Osteoblast (primary cell): ENCODE results near the gene DICER1. TPM values are rescaled to one million over a fixed set of nuclear protein-coding genes. Genes with fewer than 3 reads are reported as not detected.

Experiments
- DNase-seq: peaks from one replicate; pipeline ENCODE4 v3.0.0; 2011; ENCODE audit warnings: low spot score, mixed read lengths; ENCODE audit not compliant: insufficient read length; ENCODE audit errors: missing footprints
- H2AFZ ChIP-seq: 2 replicates; pipeline ENCODE4 v1.6.0; 2011; ENCODE audit warnings: mild to moderate bottlenecking, low read length
- H3K27ac ChIP-seq: 2 replicates; pipeline ENCODE4 v1.5.1; 2011; ENCODE audit warnings: mild to moderate bottlenecking, low read depth, low read length, moderate library complexity
- H3K27me3 ChIP-seq: 2 replicates; pipeline ENCODE4 v1.6.0; 2012; ENCODE audit warnings: mild to moderate bottlenecking, control low read depth, inconsistent platforms, low read length, moderate library complexity; ENCODE audit not compliant: insufficient read depth
- H3K36me3 ChIP-seq: 2 replicates; pipeline ENCODE4 v1.5.1; 2011; ENCODE audit warnings: mild to moderate bottlenecking, low read length, control low read depth, moderate library complexity; ENCODE audit not compliant: insufficient read depth
- H3K4me1 ChIP-seq: 2 replicates; pipeline ENCODE4 v1.5.1; 2011; ENCODE audit warnings: mild to moderate bottlenecking, low read length, control low read depth, moderate library complexity; ENCODE audit not compliant: insufficient read depth
- H3K4me2 ChIP-seq: 2 replicates; pipeline ENCODE4 v1.6.0; 2011; ENCODE audit warnings: mild to moderate bottlenecking, low read length; ENCODE audit not compliant: insufficient read depth
- H3K4me3 ChIP-seq: fragments of 200-600 bp; sonication (generic); 3 replicates; pipeline ENCODE4 v1.5.1; 2012; ENCODE audit warnings: mild to moderate bottlenecking, low read length, inconsistent platforms; ENCODE audit not compliant: insufficient read depth
- H3K79me2 ChIP-seq: 2 replicates; pipeline ENCODE4 v1.6.0; 2012; ENCODE audit warnings: mild to moderate bottlenecking, low read length, control low read depth, inconsistent platforms; ENCODE audit not compliant: insufficient read depth
- H3K9me3 ChIP-seq: 2 replicates; pipeline ENCODE4 v1.5.1; 2011; ENCODE audit warnings: low read depth, low read length, control low read depth
- H4K20me1 ChIP-seq: 2 replicates; pipeline ENCODE4 v1.6.0; 2012; ENCODE audit warnings: mild to moderate bottlenecking, low read length, control low read depth; ENCODE audit not compliant: insufficient read depth
- total RNA-seq: library from RNA; depleted of rRNA; stranded (reverse); fragments of >200 nt; gene quantifications from 2 replicates; pipeline ENCODE4 v1.2.3, GENCODE V29; 2012
- TF ChIP-seq, protein P1 (sequence below): IDR thresholded peaks from 2 replicates; pipeline ENCODE4 v1.5.1; 2011; ENCODE audit warnings: mild to moderate bottlenecking, low read depth, low read length, moderate library complexity; ENCODE audit errors: extremely low read depth

The DICER1 gene
- total RNA-seq, 1 donor = 53.6 TPM

DNA sequence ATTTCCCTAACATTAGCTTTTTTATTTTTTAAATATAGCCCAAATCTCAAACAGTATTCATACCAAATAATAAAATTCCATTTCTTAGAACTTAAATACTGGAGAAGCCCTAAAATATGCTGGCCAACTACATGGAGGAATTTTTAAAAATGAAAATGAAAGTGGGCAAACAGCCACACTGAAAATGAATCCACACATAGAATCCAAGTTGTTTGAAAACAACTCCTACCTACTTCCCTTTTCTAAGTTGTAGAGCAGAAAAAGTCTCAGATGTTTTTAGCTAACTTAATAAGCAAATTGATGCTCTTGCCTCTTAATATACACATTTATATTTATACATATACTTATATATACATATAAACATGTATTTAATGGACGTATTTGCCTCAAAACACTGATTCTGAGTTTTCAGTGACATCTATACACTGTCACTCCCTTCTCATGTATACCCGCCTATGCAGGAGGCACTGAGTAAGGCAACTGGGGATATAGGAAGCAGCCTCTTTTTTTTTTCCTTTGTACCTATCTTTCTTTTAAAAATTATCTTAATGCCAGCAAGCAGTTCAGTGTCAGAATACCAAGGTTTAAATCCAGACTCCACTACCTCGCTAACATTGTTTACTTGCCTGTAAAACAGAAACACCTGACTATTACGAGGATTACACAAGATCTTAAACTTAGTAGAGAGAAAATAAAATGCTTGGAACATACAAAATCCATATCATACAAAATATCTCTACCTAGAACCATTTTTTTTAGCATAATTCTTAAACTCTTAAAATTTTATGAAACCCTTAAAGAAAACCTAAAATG is 13.3 kb downstream of the DICER1 start:
- Histone ChIP-seq H3K4me1 (peaks cover 16% of the 10 kb centered on the region), H3K4me3 (no peak overlapping the region), H3K4me2 (peak overlapping the region; percentile 30), H3K27ac (no peak overlapping the region), H3K9me3 (no peaks in the 10 kb centered on the region), H3K79me2 (peaks cover 97% of the 10 kb centered on the region), H3K36me3 (no peaks in the 10 kb centered on the region), H3K27me3 (no peaks in the 10 kb centered on the region), H4K20me1 (peaks cover 43% of the 10 kb centered on the region), H2AFZ (no peak overlapping the region)
- no peak for DNase-seq
- TF ChIP-seq, protein P1, sequence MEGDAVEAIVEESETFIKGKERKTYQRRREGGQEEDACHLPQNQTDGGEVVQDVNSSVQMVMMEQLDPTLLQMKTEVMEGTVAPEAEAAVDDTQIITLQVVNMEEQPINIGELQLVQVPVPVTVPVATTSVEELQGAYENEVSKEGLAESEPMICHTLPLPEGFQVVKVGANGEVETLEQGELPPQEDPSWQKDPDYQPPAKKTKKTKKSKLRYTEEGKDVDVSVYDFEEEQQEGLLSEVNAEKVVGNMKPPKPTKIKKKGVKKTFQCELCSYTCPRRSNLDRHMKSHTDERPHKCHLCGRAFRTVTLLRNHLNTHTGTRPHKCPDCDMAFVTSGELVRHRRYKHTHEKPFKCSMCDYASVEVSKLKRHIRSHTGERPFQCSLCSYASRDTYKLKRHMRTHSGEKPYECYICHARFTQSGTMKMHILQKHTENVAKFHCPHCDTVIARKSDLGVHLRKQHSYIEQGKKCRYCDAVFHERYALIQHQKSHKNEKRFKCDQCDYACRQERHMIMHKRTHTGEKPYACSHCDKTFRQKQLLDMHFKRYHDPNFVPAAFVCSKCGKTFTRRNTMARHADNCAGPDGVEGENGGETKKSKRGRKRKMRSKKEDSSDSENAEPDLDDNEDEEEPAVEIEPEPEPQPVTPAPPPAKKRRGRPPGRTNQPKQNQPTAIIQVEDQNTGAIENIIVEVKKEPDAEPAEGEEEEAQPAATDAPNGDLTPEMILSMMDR = no peak

DNA sequence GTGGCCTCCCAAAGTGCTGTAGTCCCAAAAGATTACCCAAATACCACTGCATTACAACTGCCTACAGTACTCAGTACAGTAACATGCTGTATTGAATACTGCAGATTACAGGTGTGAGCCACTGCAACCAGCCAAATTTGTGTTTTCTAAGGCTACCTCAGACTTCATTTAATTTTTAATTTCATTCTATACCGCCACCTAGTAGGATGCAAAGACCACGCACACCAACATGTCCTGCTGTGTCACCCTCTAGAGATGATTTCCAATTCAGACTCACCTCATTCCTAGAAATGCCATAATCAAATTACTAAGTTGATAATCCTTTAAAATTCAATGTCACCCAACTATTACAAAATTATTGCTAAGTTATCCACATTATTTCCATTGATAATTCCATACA is 15.1 kb downstream of the DICER1 start:
- peaks cover 35% of the 10 kb centered on the region for H4K20me1 ChIP-seq

DNA sequence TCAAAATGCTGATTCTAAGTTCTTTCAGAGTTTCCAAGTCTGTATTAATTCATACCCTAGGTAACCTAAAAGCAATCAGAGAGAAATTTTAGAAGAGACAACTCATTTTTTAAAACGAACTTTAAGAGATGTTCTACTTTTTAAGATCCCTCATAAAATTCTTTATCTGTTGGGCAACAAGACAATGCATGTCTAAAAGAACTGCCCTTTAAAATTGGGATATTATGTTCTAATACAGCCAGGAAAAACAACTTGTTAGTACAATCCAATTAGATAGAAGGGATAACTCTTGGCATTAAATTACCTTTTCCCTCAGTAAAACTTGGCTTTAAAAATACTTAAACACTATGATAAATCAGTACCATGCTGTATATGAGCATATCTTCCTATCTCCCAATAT is 15.6 kb downstream of the DICER1 start:
- no peak for DNase-seq
- Histone ChIP-seq H3K79me2 (peaks cover 94% of the 10 kb centered on the region), H4K20me1 (peaks cover 39% of the 10 kb centered on the region), H3K9me3 (no peaks in the 10 kb centered on the region), H3K4me3 (no peak overlapping the region), H3K27me3 (no peaks in the 10 kb centered on the region), H3K4me1 (peaks cover 16% of the 10 kb centered on the region), H2AFZ (no peak overlapping the region), H3K27ac (no peak overlapping the region), H3K36me3 (no peaks in the 10 kb centered on the region), H3K4me2 (no peak overlapping the region)
- TF ChIP-seq, protein P1 = no peak

More for the DNA sequence above, 15.1 kb downstream of the DICER1 start:
- Histone ChIP-seq H3K79me2 (peaks cover 94% of the 10 kb centered on the region), H3K27ac (no peak overlapping the region), H3K4me1 (peaks cover 16% of the 10 kb centered on the region), H3K9me3 (no peaks in the 10 kb centered on the region), H3K27me3 (no peaks in the 10 kb centered on the region), H3K4me2 (no peak overlapping the region), H3K36me3 (no peaks in the 10 kb centered on the region), H3K4me3 (no peak overlapping the region), H2AFZ (no peak overlapping the region)
- TF ChIP-seq, protein P1 = no peak
- DNase-seq = no peak

DNA sequence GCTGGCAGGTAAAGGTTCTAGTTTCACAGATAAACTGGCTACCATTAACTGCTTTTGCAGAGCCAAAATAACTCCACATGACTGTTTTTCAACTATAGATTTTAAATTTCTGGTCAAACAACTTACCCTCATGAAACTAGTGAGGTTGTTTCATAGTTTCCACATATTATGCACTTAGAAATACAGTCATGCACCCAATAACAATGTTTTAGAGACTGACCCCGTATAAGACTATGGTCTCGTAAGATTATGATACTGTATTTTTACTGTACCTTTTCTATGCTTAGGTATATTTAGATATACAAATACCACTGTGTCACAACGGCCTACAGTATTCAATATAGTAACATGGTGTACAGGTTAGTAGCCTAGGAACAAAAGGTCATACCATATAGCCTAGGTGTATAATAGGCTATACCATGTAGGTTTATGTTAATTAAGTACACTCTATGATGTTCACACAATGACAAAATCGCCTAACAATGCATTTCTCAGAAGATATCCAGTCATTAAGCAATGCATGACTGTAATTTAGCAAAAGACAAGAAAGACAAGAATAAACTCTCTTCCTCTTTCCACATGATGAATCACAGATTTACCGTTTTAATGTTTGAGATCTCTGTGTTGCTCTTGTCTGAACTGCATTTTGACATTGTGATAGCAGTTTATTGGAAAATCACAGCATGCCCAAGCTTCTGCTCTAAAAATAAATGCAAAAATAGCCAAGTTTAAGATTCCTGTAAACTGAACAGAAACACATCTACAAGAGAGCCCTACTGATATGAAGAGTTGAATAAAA is 17.1 kb downstream of the DICER1 start:
- Histone ChIP-seq H3K27ac (peak overlapping the region; percentile 39), H3K4me2 (no peak overlapping the region), H3K4me1 (peaks cover 16% of the 10 kb centered on the region), H3K27me3 (no peaks in the 10 kb centered on the region), H2AFZ (no peak overlapping the region), H3K79me2 (peaks cover 95% of the 10 kb centered on the region), H3K9me3 (no peaks in the 10 kb centered on the region), H3K4me3 (no peak overlapping the region), H4K20me1 (peaks cover 50% of the 10 kb centered on the region), H3K36me3 (no peaks in the 10 kb centered on the region)
- no peak for DNase-seq
- TF ChIP-seq, protein P1 = no peak
